Smooth muscle cell (in vitro differentiated cells): Measurements from ENCODE around the gene C1orf94. TPM values are rescaled to one million over a fixed set of nuclear protein-coding genes. Genes with fewer than 3 reads are reported as not detected.

Experiments used
- DNase-seq: peaks from one replicate; lab custom pipeline; 2025; ENCODE audit not compliant: unreplicated experiment; lab: John Stamatoyannopoulos, UW
- H2AFZ ChIP-seq: fragments of 200-600 bp; sonication (generic); 2 replicates; pipeline ENCODE4 v1.6.0; 2016; ENCODE audit warnings: antibody characterized with exemption, low read depth, mild to moderate bottlenecking
- H3F3A ChIP-seq: fragments of 200-600 bp; sonication (generic); 2 replicates; pipeline ENCODE4 v1.6.0; 2017; ENCODE audit warnings: antibody characterized with exemption, low read depth
- H3K27ac ChIP-seq: fragments of 200-600 bp; sonication (generic); 2 replicates; pipeline ENCODE4 v1.5.1; 2016; ENCODE audit warnings: low read depth, mild to moderate bottlenecking
- H3K27me3 ChIP-seq: fragments of 200-600 bp; sonication (generic); 2 replicates; pipeline ENCODE4 v1.6.1; 2016; ENCODE audit warnings: low read depth, mild to moderate bottlenecking
- H3K36me3 ChIP-seq: fragments of 200-600 bp; sonication (generic); 2 replicates; pipeline ENCODE4 v1.5.1; 2016; ENCODE audit warnings: low read depth
- H3K4me1 ChIP-seq: fragments of 200-600 bp; sonication (generic); 2 replicates; pipeline ENCODE4 v1.5.1; 2016; ENCODE audit warnings: low read depth
- H3K4me2 ChIP-seq: fragments of 200-600 bp; sonication (generic); 2 replicates; pipeline ENCODE4 v1.6.0; 2016; ENCODE audit warnings: mild to moderate bottlenecking
- H3K4me3 ChIP-seq: fragments of 200-600 bp; sonication (generic); 2 replicates; pipeline ENCODE4 v1.5.1; 2016; ENCODE audit warnings: mild to moderate bottlenecking
- H3K79me2 ChIP-seq: fragments of 200-600 bp; sonication (generic); 2 replicates; pipeline ENCODE4 v1.6.0; 2016; ENCODE audit warnings: low read depth, mild to moderate bottlenecking
- H3K9ac ChIP-seq: fragments of 200-600 bp; sonication (generic); 2 replicates; pipeline ENCODE4 v1.6.0; 2016; ENCODE audit warnings: low read depth
- H3K9me3 ChIP-seq: fragments of 200-600 bp; sonication (generic); replicated peaks from 2 replicates; pipeline ENCODE4 v1.5.1; 2016; ENCODE audit warnings: low read depth
- H4K20me1 ChIP-seq: fragments of 200-600 bp; sonication (generic); 2 replicates; pipeline ENCODE4 v1.6.0; 2016; ENCODE audit warnings: low read depth
- CTCF ChIP-seq: fragments of 200-600 bp; sonication (generic); IDR thresholded peaks from 2 replicates; pipeline ENCODE4 v1.5.1; 2017; ENCODE audit warnings: borderline replicate concordance, mild to moderate bottlenecking, antibody characterized with exemption; ENCODE audit not compliant: insufficient read depth, poor library complexity, severe bottlenecking
- WGBS: methylation state at CpG from one replicate; pipeline ENCODE4 v1.1.7; 2016; ENCODE audit warnings: low lambda C conversion rate; 5-methylcytosine and 5-hydroxymethylcytosine counted together
- polyA plus RNA-seq: library from polyadenylated mRNA; unstranded; fragments of >200 nt; fragmentation: Nextera tagmentation; extraction: Ambion mirVana; gene quantifications from 2 replicates; pipeline ENCODE4 v1.2.1, GENCODE V29; 2016
- total RNA-seq: library from RNA; depleted of rRNA; stranded (reverse); fragments of >200 nt; gene quantifications from 2 replicates; pipeline ENCODE4 v1.2.3, GENCODE V29; 2014

C1orf94 gene
- total and polyA plus RNA-seq, 2 experiments from 2014 or later: not detected

- Histone ChIP-seq H3F3A (no peaks in the 10 kb centered on the region), H3K4me2 (no peak overlapping the region), H3K4me3 (no peak overlapping the region), H3K27ac (no peak overlapping the region), H3K9ac (no peak overlapping the region), H3K79me2 (no peaks in the 10 kb centered on the region), H3K36me3 (no peaks in the 10 kb centered on the region), H4K20me1 (no peaks in the 10 kb centered on the region), H3K9me3 (no peaks in the 10 kb centered on the region), H3K4me1 (no peaks in the 10 kb centered on the region), H3K27me3 (peaks cover 9% of the 10 kb centered on the region), H2AFZ (no peak overlapping the region)
- WGBS: 100% methylated on average over 1 of the region's 1 CpG
- TF ChIP-seq CTCF: no peak
- no peak for DNase-seq
Observed at GRCh38 chr1:34231441-34231840, 54.7 kb downstream of the C1orf94 start.

DNA sequence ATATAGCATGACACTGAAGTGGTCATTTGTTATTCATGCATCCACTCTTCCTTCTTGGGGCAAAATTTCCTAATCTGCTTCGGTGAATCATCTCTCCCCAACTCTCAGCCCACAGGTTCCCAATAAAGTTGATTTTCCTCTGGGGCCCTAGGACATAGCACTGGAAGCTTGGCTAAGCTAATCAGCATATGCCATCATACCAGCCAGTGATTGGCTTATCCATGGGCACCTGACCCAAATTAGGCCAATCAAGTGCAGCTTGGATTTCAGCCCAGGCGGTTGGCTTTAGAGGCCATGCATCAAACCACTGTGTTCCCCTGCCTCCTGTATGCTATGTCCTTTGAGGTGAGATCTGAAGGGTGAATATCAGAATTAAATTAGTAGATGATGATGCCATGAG lies 58.9 kb downstream of the C1orf94 start:
- no peaks in the 10 kb centered on the region for H3K4me1 ChIP-seq
- H3K36me3 ChIP-seq: no peaks in the 10 kb centered on the region
- no peaks in the 10 kb centered on the region for H4K20me1 ChIP-seq
- H3K4me2 ChIP-seq: no peak overlapping the region
- no peak overlapping the region for H3K4me3 ChIP-seq
- no peaks in the 10 kb centered on the region for H3K9me3 ChIP-seq
- peaks cover 4% of the 10 kb centered on the region for H3K27me3 ChIP-seq
- no peak overlapping the region for H3K9ac ChIP-seq
- WGBS: 97% methylated on average over 2 of the region's 2 CpGs
- no peaks in the 10 kb centered on the region for H3K79me2 ChIP-seq
- H2AFZ ChIP-seq: no peak overlapping the region
- no peak overlapping the region for H3K27ac ChIP-seq
- H3F3A ChIP-seq: no peaks in the 10 kb centered on the region
- DNase-seq: no peak
- no peak for TF ChIP-seq CTCF

GRCh38 chr1:34236089-34236488 lies 59.4 kb downstream of the C1orf94 start:
- no peaks in the 10 kb centered on the region for H3F3A ChIP-seq

More at GRCh38 chr1:34236089-34236488, 59.4 kb downstream of the C1orf94 start:
- Histone ChIP-seq H3K36me3 (no peaks in the 10 kb centered on the region), H3K79me2 (no peaks in the 10 kb centered on the region), H3K4me1 (no peaks in the 10 kb centered on the region), H3K27ac (no peak overlapping the region), H3K4me2 (no peak overlapping the region), H3K9ac (no peak overlapping the region), H3K4me3 (no peak overlapping the region), H2AFZ (no peak overlapping the region), H3K27me3 (peaks cover 4% of the 10 kb centered on the region), H4K20me1 (no peaks in the 10 kb centered on the region), H3K9me3 (no peaks in the 10 kb centered on the region)
- 86% methylated on average over 6 of the region's 6 CpGs for WGBS
- no peak for TF ChIP-seq CTCF
- no peak for DNase-seq
